Measurements from ENCODE around the gene RPL6.
"Not testable (repeated sequence)": the region's sequence is repeated elsewhere in the genome, so short reads cannot be mapped to it uniquely, and the experiment has no call there.

RPL6 gene

GRCh38 chr12:112409064-112409905 is at the start of gene RPL6:
TSS of gene RPL6 (minus strand) at chr12:112409605. CDS start at chr12:112408656, 949 bp downstream.
- peak; percentile 65 for DNase-seq (ENCODE audit: low read depth)

GRCh38 chr12:112458751-112459150 is 49.3 kb upstream of the RPL6 start:
- no peak for DNase-seq (ENCODE audit: low read depth)

GRCh38 chr12:112458330-112458729 is 48.9 kb upstream of the RPL6 start:
- DNase-seq (ENCODE audit: low read depth): no peak

- DNase-seq (ENCODE audit: low read depth): not testable (repeated sequence)
Measured at GRCh38 chr12:112457142-112457541, 47.7 kb upstream of the RPL6 start.

- DNase-seq (ENCODE audit: low read depth): no peak
Measured at GRCh38 chr12:112456029-112456428, 46.6 kb upstream of the RPL6 start.

GRCh38 chr12:112450725-112451124 is 41.3 kb upstream of the RPL6 start:
- DNase-seq (ENCODE audit: low read depth): no peak

- not testable (repeated sequence) for DNase-seq (ENCODE audit: low read depth)
Measured at GRCh38 chr12:112448165-112448564, 38.8 kb upstream of the RPL6 start.

- DNase-seq (ENCODE audit: low read depth): no peak
Measured at GRCh38 chr12:112447106-112447505, 37.7 kb upstream of the RPL6 start.

GRCh38 chr12:112446008-112446725 is 36.8 kb upstream of the RPL6 start:
- DNase-seq (ENCODE audit: low read depth): no peak

GRCh38 chr12:112443916-112444315 is 34.5 kb upstream of the RPL6 start:
- no peak for DNase-seq (ENCODE audit: low read depth)

- not testable (repeated sequence) for DNase-seq (ENCODE audit: low read depth)
Measured at GRCh38 chr12:112440653-112441052, 31.2 kb upstream of the RPL6 start.

GRCh38 chr12:112439769-112440168 is 30.4 kb upstream of the RPL6 start:
- no peak for DNase-seq (ENCODE audit: low read depth)

- not testable (repeated sequence) for DNase-seq (ENCODE audit: low read depth)
Measured at GRCh38 chr12:112438645-112439044, 29.2 kb upstream of the RPL6 start.

- DNase-seq (ENCODE audit: low read depth): no peak
Measured at GRCh38 chr12:112433551-112433950, 24.1 kb upstream of the RPL6 start.

GRCh38 chr12:112431965-112432364 is 22.6 kb upstream of the RPL6 start:
- no peak for DNase-seq (ENCODE audit: low read depth)

- DNase-seq (ENCODE audit: low read depth): no peak
Measured at GRCh38 chr12:112430929-112431328, 21.5 kb upstream of the RPL6 start.

- DNase-seq (ENCODE audit: low read depth): no peak
Measured at GRCh38 chr12:112427760-112428159, 18.4 kb upstream of the RPL6 start.

- no peak for DNase-seq (ENCODE audit: low read depth)
Measured at GRCh38 chr12:112425582-112426382, 16.4 kb upstream of the RPL6 start.

- DNase-seq (ENCODE audit: low read depth): no peak
Measured at GRCh38 chr12:112424126-112424525, 14.7 kb upstream of the RPL6 start.

- DNase-seq (ENCODE audit: low read depth): no peak
Measured at GRCh38 chr12:112422531-112422930, 13.1 kb upstream of the RPL6 start.

GRCh38 chr12:112421363-112421762 is 12.0 kb upstream of the RPL6 start:
- DNase-seq (ENCODE audit: low read depth): no peak

- DNase-seq (ENCODE audit: low read depth): no peak
Measured at GRCh38 chr12:112420740-112421139, 11.3 kb upstream of the RPL6 start.
